Liver (tissue), 9 donors: Measurements from ENCODE around the gene CMIP. TPM values are rescaled to one million over a fixed set of nuclear protein-coding genes. Genes with fewer than 3 reads are reported as not detected.

Experiments
- DNase-seq: peaks from one replicate; pipeline ENCODE4 v3.0.0-alpha.2; 2017; ENCODE audit warnings: low spot score
- H3K27ac ChIP-seq, 2 donors: one replicate each; pipeline ENCODE4 v1.7.0; 2013; ENCODE audit warnings: inconsistent platforms in 2 of 2, low read length in 2 of 2, control low read depth in 1 of 2, low read depth in 1 of 2, mild to moderate bottlenecking in 1 of 2
- H3K27me3 ChIP-seq, 4 donors: one replicate each; pipeline versions ENCODE4 v1.6.1 to v1.7.0; 2013; ENCODE audit warnings: low read length in 3 of 4, inconsistent platforms in 1 of 4, mild to moderate bottlenecking in 1 of 4, moderate library complexity in 1 of 4; ENCODE audit not compliant: control insufficient read depth in 4 of 4, insufficient read depth in 4 of 4
- H3K36me3 ChIP-seq, 4 donors: one replicate each; pipeline versions ENCODE4 v1.6.1 to v1.7.0; 2013; ENCODE audit warnings: low read length in 3 of 4, mild to moderate bottlenecking in 3 of 4, low read depth in 1 of 4, moderate library complexity in 1 of 4; ENCODE audit not compliant: control insufficient read depth in 4 of 4, insufficient read depth in 3 of 4
- H3K4me1 ChIP-seq, 4 donors: one replicate each; pipeline versions ENCODE4 v1.6.1 to v1.7.0; 2013; ENCODE audit warnings: low read length in 3 of 4, mild to moderate bottlenecking in 3 of 4, moderate library complexity in 1 of 4; ENCODE audit not compliant: control insufficient read depth in 4 of 4, insufficient read depth in 4 of 4
- H3K4me3 ChIP-seq, 3 donors: one replicate each; pipeline versions ENCODE4 v1.6.1 to v1.7.0; 2013; ENCODE audit warnings: low read length in 3 of 3, control low read depth in 1 of 3, low read depth in 1 of 3, mild to moderate bottlenecking in 1 of 3
- H3K9ac ChIP-seq, 2 donors: one replicate each; pipeline ENCODE4 v1.7.0; 2013; ENCODE audit warnings: low read length in 2 of 2, mild to moderate bottlenecking in 2 of 2, moderate library complexity in 2 of 2, control low read depth in 1 of 2, low read depth in 1 of 2
- H3K9me3 ChIP-seq, 4 donors: one replicate each; pipeline versions ENCODE4 v1.6.1 to v1.7.0; 2013; ENCODE audit warnings: low read length in 3 of 4; ENCODE audit not compliant: control insufficient read depth in 4 of 4
- FOXA1 ChIP-seq: IDR thresholded peaks from 2 replicates; pipeline ENCODE4 v1.6.1; 2016; ENCODE audit warnings: antibody characterized with exemption
- FOXA2 ChIP-seq: IDR thresholded peaks from 2 replicates; pipeline ENCODE4 v1.6.1; 2016; ENCODE audit warnings: antibody characterized with exemption
- GABPA ChIP-seq, 2 donors: IDR thresholded peaks in 1 of 2; conservative IDR thresholded peaks in 1 of 2; 2 replicates each; pipeline ENCODE4 v1.6.1; 2016; ENCODE audit warnings: antibody characterized with exemption in 2 of 2, mild to moderate bottlenecking in 1 of 2, moderate library complexity in 1 of 2
- HNF4A ChIP-seq, 2 donors: conservative IDR thresholded peaks; 2 replicates each; pipeline ENCODE4 v1.6.1; 2016; ENCODE audit warnings: antibody characterized with exemption in 2 of 2, mild to moderate bottlenecking in 2 of 2
- HNF4G ChIP-seq: IDR thresholded peaks from 2 replicates; pipeline ENCODE4 v1.6.1; 2016; ENCODE audit warnings: antibody characterized with exemption
- JUND ChIP-seq, 2 donors: IDR thresholded peaks; 2 replicates each; pipeline ENCODE4 v1.6.1; 2016; ENCODE audit warnings: antibody characterized with exemption in 2 of 2
- NR2F2 ChIP-seq: IDR thresholded peaks from 2 replicates; pipeline ENCODE4 v1.6.1; 2016; ENCODE audit warnings: antibody characterized with exemption
- RAD21 ChIP-seq, 2 donors: IDR thresholded peaks; 2 replicates each; pipeline ENCODE4 v1.6.1; 2016; ENCODE audit warnings: antibody characterized with exemption in 2 of 2, mild to moderate bottlenecking in 2 of 2
- RXRA ChIP-seq, 2 donors: IDR thresholded peaks; 2 replicates each; pipeline ENCODE4 v1.6.1; 2017 to 2018; ENCODE audit warnings: antibody characterized with exemption in 2 of 2, mild to moderate bottlenecking in 1 of 2
- SP1 ChIP-seq: IDR thresholded peaks from 2 replicates; pipeline ENCODE4 v1.6.1; 2018; ENCODE audit warnings: antibody characterized with exemption, mild to moderate bottlenecking
- TAF1 ChIP-seq: conservative IDR thresholded peaks from 2 replicates; pipeline ENCODE4 v1.6.1; 2016; ENCODE audit warnings: antibody characterized with exemption, mild to moderate bottlenecking
- YY1 ChIP-seq: IDR thresholded peaks from 2 replicates; pipeline ENCODE4 v1.6.1; 2016; ENCODE audit warnings: antibody characterized with exemption, mild to moderate bottlenecking
- WGBS: extraction: QIAGEN DNeasy Blood & Tissue Kit; methylation state at CpG from one replicate; pipeline ENCODE4 v1.1.7; 2013; 5-methylcytosine and 5-hydroxymethylcytosine counted together
- polyA plus RNA-seq, 2 donors: library from polyadenylated mRNA; stranded (reverse) in 1 of 2; unstranded in 1 of 2; fragments of 200-250 nt in 1 of 2; fragments of >200 nt in 1 of 2; fragmentation: Nextera tagmentation in 1 of 2; extraction: Ambion mirVana in 1 of 2; gene quantifications; one replicate each; pipeline versions ENCODE4 v1.2.1 to v1.2.3, GENCODE V29; 2013 to 2015
- total RNA-seq, 2 donors: library from RNA; depleted of rRNA; stranded (reverse); fragments of >200 nt; gene quantifications; one replicate each; pipeline ENCODE4 v1.2.3, GENCODE V29; 2014
- TF ChIP-seq, protein P1 (sequence below): IDR thresholded peaks from 2 replicates; pipeline ENCODE4 v1.6.1; 2016; ENCODE audit warnings: antibody characterized with exemption
- TF ChIP-seq, protein P2 (sequence below): IDR thresholded peaks from 2 replicates; pipeline ENCODE4 v1.6.1; 2016; ENCODE audit warnings: antibody characterized with exemption
- TF ChIP-seq, protein P3 (sequence below): IDR thresholded peaks from 2 replicates; pipeline ENCODE4 v1.6.1; 2016; ENCODE audit warnings: antibody characterized with exemption, mild to moderate bottlenecking
- TF ChIP-seq, protein P4 (sequence below): fragments of 150-350 bp; IDR thresholded peaks from 2 replicates; pipeline ENCODE4 v1.5.1; 2017; ENCODE audit warnings: improper control_type of control experiment, low read depth, low read length; ENCODE audit not compliant: missing input control
- TF ChIP-seq, protein P5 (sequence below): IDR thresholded peaks from 2 replicates; pipeline ENCODE4 v1.6.1; 2016; ENCODE audit warnings: antibody characterized with exemption
- donor health status: healthy.
- donor health status: healthy.
- donor health status: healthy.
- donor health status: healthy.
- donor health status: healthy.

CMIP gene
- total and polyA plus RNA-seq, 4 donors, result 1.7 to 15.6 (median 10.1) TPM

DNA sequence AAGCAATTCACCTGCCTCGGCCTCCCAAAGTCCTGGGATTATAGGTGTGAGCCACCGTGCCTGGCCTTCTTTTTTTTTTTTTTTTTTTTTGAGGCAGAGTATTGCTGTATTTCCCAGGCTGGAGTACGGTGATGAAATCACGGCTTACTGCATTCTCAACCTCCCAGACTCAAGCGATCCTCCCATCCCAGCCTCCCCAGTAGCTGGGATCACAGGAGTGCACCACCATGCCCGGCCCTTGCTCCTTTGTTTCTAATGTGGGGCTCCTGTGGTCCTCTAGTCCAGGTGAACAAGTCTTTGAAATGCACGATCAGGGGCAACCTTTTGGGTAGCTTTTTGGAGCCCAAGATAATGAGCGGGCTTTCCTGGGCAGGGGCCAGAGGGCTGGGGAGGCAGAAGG, 23.2 kb downstream of the CMIP start:
- DNase-seq, result no peak
- no peaks in the 10 kb centered on the region for H3K9me3 ChIP-seq
- no peak overlapping the region for H3K4me3 ChIP-seq
- WGBS, result 96% methylated on average over 8 of the region's 8 CpGs
- no peaks in the 10 kb centered on the region for H3K27me3 ChIP-seq
- peaks cover 0 to 4% (median 0%) of the 10 kb centered on the region in 4 donors for H3K36me3 ChIP-seq
- no peak overlapping the region for H3K27ac ChIP-seq
- TF ChIP-seq, protein P1, sequence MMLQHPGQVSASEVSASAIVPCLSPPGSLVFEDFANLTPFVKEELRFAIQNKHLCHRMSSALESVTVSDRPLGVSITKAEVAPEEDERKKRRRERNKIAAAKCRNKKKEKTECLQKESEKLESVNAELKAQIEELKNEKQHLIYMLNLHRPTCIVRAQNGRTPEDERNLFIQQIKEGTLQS, result no peak
- TF ChIP-seq GABPA (IDR thresholded peaks at IDR 0.05 in 1 of 2, conservative IDR thresholded peaks at IDR 0.05 in 1 of 2) (no peak), YY1 (no peak), NR2F2 (no peak), HNF4A (conservative IDR thresholded peaks at IDR 0.05) (no peak), SP1 (no peak), HNF4G (no peak), JUND (IDR thresholded peaks at IDR 0.05) (no peak), RAD21 (IDR thresholded peaks at IDR 0.05) (no peak), RXRA (IDR thresholded peaks at IDR 0.05) (no peak), TAF1 (no peak)
- TF ChIP-seq, protein P2, sequence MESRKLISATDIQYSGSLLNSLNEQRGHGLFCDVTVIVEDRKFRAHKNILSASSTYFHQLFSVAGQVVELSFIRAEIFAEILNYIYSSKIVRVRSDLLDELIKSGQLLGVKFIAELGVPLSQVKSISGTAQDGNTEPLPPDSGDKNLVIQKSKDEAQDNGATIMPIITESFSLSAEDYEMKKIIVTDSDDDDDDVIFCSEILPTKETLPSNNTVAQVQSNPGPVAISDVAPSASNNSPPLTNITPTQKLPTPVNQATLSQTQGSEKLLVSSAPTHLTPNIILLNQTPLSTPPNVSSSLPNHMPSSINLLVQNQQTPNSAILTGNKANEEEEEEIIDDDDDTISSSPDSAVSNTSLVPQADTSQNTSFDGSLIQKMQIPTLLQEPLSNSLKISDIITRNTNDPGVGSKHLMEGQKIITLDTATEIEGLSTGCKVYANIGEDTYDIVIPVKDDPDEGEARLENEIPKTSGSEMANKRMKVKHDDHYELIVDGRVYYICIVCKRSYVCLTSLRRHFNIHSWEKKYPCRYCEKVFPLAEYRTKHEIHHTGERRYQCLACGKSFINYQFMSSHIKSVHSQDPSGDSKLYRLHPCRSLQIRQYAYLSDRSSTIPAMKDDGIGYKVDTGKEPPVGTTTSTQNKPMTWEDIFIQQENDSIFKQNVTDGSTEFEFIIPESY, result no peak
- TF ChIP-seq, protein P3, sequence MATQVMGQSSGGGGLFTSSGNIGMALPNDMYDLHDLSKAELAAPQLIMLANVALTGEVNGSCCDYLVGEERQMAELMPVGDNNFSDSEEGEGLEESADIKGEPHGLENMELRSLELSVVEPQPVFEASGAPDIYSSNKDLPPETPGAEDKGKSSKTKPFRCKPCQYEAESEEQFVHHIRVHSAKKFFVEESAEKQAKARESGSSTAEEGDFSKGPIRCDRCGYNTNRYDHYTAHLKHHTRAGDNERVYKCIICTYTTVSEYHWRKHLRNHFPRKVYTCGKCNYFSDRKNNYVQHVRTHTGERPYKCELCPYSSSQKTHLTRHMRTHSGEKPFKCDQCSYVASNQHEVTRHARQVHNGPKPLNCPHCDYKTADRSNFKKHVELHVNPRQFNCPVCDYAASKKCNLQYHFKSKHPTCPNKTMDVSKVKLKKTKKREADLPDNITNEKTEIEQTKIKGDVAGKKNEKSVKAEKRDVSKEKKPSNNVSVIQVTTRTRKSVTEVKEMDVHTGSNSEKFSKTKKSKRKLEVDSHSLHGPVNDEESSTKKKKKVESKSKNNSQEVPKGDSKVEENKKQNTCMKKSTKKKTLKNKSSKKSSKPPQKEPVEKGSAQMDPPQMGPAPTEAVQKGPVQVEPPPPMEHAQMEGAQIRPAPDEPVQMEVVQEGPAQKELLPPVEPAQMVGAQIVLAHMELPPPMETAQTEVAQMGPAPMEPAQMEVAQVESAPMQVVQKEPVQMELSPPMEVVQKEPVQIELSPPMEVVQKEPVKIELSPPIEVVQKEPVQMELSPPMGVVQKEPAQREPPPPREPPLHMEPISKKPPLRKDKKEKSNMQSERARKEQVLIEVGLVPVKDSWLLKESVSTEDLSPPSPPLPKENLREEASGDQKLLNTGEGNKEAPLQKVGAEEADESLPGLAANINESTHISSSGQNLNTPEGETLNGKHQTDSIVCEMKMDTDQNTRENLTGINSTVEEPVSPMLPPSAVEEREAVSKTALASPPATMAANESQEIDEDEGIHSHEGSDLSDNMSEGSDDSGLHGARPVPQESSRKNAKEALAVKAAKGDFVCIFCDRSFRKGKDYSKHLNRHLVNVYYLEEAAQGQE, result no peak
- H3K9ac ChIP-seq, result no peak overlapping the region
- peaks cover 9 to 59% (median 32%) of the 10 kb centered on the region in 4 donors for H3K4me1 ChIP-seq

DNA sequence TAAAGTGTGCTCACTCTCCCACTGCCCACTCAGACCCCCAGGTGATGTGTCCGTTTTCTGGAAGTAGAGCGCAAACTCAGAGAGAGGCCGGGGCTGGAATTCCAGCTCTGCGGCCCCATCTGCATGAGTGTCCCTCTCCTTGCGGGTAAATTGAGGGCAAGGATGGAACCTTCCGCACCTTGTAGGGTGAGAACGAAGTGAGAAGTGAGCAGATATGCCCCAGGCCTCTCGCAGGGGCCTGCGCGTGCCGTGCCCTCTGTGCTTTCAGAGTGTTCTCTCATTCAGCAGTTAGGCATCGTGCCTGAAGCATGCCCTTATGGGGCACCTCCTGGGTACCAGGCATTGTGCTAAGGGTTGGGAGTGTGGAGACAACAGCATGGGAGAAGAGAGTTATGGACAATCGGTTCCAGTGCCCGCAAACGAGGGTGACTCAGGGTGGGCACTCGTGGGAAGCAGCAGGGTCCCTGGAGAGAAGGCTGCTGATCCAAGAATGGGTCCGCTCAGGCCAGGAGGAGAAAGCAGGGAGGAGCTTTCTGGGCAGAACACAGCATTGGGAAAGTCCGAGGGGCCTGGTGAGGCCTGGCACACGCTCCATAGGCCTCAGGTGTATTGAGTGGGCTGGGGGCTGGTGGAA, 23.8 kb downstream of the CMIP start:
- peaks cover 0 to 4% (median 0%) of the 10 kb centered on the region in 4 donors for H3K36me3 ChIP-seq
- no peak overlapping the region for H3K4me3 ChIP-seq
- H3K9me3 ChIP-seq, result no peaks in the 10 kb centered on the region
- DNase-seq, result no peak
- no peak overlapping the region for H3K9ac ChIP-seq
- TF ChIP-seq JUND (IDR thresholded peaks at IDR 0.05) (no peak), TAF1 (no peak), RAD21 (IDR thresholded peaks at IDR 0.05) (no peak), HNF4A (conservative IDR thresholded peaks at IDR 0.05) (no peak), YY1 (no peak), GABPA (IDR thresholded peaks at IDR 0.05 in 1 of 2, conservative IDR thresholded peaks at IDR 0.05 in 1 of 2) (no peak), HNF4G (no peak), FOXA1 (no peak), NR2F2 (no peak), FOXA2 (no peak), RXRA (IDR thresholded peaks at IDR 0.05) (no peak), SP1 (no peak)
- TF ChIP-seq, protein P2, result no peak
- TF ChIP-seq, protein P4, sequence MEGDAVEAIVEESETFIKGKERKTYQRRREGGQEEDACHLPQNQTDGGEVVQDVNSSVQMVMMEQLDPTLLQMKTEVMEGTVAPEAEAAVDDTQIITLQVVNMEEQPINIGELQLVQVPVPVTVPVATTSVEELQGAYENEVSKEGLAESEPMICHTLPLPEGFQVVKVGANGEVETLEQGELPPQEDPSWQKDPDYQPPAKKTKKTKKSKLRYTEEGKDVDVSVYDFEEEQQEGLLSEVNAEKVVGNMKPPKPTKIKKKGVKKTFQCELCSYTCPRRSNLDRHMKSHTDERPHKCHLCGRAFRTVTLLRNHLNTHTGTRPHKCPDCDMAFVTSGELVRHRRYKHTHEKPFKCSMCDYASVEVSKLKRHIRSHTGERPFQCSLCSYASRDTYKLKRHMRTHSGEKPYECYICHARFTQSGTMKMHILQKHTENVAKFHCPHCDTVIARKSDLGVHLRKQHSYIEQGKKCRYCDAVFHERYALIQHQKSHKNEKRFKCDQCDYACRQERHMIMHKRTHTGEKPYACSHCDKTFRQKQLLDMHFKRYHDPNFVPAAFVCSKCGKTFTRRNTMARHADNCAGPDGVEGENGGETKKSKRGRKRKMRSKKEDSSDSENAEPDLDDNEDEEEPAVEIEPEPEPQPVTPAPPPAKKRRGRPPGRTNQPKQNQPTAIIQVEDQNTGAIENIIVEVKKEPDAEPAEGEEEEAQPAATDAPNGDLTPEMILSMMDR, result no peak
- TF ChIP-seq, protein P5, sequence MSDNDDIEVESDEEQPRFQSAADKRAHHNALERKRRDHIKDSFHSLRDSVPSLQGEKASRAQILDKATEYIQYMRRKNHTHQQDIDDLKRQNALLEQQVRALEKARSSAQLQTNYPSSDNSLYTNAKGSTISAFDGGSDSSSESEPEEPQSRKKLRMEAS, result no peak
- TF ChIP-seq, protein P1, result no peak
- no peak overlapping the region for H3K27ac ChIP-seq
- no peaks in the 10 kb centered on the region for H3K27me3 ChIP-seq
- H3K4me1 ChIP-seq, result peaks cover 9 to 63% (median 36%) of the 10 kb centered on the region in 4 donors
- WGBS, result 96% methylated on average over 19 of the region's 19 CpGs
